ENCODE measurements around the gene NELFB.

The NELFB gene

DNA sequence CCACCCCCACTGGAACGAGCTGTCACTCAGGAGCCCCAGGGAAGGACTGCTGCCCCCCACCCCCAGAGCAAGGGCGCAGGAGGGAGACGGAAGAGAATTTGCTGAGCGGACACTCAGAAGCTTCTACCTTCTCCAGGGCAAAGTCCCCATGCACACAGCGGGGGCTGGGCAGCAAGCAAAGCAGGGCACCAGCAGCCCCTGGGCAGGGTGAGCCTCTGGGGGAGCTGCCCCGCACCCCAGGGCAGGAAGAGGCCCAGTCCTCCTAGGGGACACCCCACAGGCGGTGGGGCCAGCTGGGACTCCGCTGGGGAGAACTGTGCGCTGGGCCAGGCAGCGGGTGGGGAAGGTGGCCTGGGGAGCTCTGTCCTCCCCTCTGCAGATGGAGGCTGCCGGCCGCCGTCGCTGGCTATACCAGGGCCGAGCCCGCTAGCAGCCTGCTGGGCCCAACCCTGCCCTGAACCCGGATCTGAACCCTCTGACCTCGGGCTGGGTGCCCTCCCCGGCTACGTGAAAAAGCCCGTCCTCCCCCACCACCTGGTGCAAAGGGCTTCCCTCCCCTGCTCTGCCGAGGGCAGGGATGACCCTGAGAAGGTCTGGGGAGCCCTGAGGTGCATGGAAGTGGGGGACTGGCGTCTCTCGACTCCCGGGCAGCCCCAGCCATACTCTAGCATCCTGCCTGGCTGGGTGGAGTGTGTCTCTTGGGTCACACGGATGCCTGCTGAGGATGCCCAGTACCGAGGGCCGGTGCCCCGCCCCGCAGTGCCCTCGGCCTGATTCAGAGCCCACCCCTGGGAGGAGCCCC is 25.0 kb upstream of the NELFB start:
- TF ChIP-seq CTCF (IDR thresholded peaks at IDR 0.05; ENCODE audit: insufficient read depth, low read length, missing control alignments), result no peak
- no peak overlapping the region for H3K4me3 ChIP-seq (ENCODE audit: low read depth, low read length)
- ChIA-PET POLR2A (interaction anchor here (0.9 to 1.5 kb wide), 2 partner anchors 10 to 11 kb away, joined by 4 to 8 read pairs; partner anchors contain the start of gene TUBB4B), CTCF (interaction anchor here (0.8 to 4.4 kb wide), 7 partner anchors 7 to 183 kb away, joined by 3 to 28 read pairs (median 3); no protein-coding TSS in a partner anchor)
- DNase-seq (ENCODE audit: low read depth, low spot score), result no peak

- ChIA-PET CTCF (interaction anchor here (0.8 to 1.5 kb wide), 3 partner anchors 9 to 184 kb away, joined by 3 to 5 read pairs (median 3); no protein-coding TSS in a partner anchor), POLR2A (interaction anchor here (1.5 kb wide), 1 partner anchor 10 kb away, joined by 8 read pairs; the partner anchor contains the start of gene TUBB4B)
- no peak for DNase-seq (ENCODE audit: low read depth, low spot score)
- no peak within 1 kb of the TSS for H3K4me3 ChIP-seq (ENCODE audit: low read depth, low read length)
- TF ChIP-seq CTCF (IDR thresholded peaks at IDR 0.05; ENCODE audit: insufficient read depth, low read length, missing control alignments), result no peak
Observed at GRCh38 chr9:137230705-137231371, 24.3 kb upstream of the NELFB start, which contains the start of gene SLC34A3. TSS of gene SLC34A3 (plus strand) at chr9:137230901. CDS start at chr9:137231703, 802 bp downstream.

- TF ChIP-seq CTCF (IDR thresholded peaks at IDR 0.05; ENCODE audit: insufficient read depth, low read length, missing control alignments), result no peak
- CTCF ChIA-PET, result interaction anchor here (0.8 to 1.5 kb wide), 3 partner anchors 9 to 185 kb away, joined by 3 to 5 read pairs (median 3); no protein-coding TSS in a partner anchor
- no peak for DNase-seq (ENCODE audit: low read depth, low spot score)
- POLR2A ChIA-PET, result interaction anchor here (1.5 kb wide), 1 partner anchor 9 kb away, joined by 8 read pairs; the partner anchor contains the start of gene TUBB4B
- no peak overlapping the region for H3K4me3 ChIP-seq (ENCODE audit: low read depth, low read length)
Observed at GRCh38 chr9:137231372-137232039, 23.6 kb upstream of the NELFB start.

DNA sequence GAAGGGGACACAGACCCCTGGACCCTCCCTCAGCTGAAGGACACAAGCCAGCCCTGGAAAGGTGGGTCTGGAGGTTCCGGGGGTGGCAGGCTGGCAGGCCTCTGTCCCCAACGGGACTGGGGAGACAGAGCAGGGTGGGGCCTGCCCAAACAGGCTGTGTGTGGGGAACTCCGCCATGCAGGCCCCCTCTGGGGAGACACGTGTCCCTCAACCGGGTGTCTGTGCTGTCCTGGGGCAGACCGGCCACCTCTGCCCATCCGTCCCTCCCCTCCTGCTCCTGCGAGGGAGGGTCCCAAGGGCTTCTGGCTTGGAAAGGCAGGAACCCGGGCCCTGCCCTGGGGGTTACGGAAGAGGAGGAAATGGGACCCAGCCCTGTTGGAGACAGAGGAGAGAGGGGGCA is 23.0 kb upstream of the NELFB start:
- TF ChIP-seq CTCF (IDR thresholded peaks at IDR 0.05; ENCODE audit: insufficient read depth, low read length, missing control alignments), result no peak
- DNase-seq (ENCODE audit: low read depth, low spot score), result no peak
- H3K4me3 ChIP-seq (ENCODE audit: low read depth, low read length), result no peak overlapping the region
- ChIA-PET POLR2A (no interaction called here), CTCF (interaction anchor here (1.5 kb wide), 1 partner anchor 185 kb away, joined by 3 read pairs; no protein-coding TSS in a partner anchor)

DNA sequence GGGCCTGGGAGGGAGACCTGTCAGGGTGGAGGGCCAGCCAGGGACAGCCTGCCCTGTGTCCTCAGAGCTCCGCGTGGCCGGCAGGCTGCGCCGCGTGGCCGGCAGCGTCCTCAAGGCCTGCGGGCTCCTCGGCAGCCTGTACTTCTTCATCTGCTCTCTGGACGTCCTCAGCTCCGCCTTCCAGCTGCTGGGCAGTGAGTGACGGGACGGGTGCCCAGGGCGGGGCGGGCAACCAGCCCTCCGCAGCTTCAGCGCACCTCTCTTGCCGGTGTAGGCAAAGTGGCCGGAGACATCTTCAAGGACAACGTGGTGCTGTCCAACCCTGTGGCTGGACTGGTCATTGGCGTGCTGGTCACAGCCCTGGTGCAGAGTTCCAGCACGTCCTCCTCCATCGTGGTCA is 22.6 kb upstream of the NELFB start:
- DNase-seq (ENCODE audit: low read depth, low spot score), result no peak
- ChIA-PET CTCF (interaction anchor here (1.5 kb wide), 1 partner anchor 186 kb away, joined by 3 read pairs; no protein-coding TSS in a partner anchor), POLR2A (interaction anchor here (0.6 kb wide), 1 partner anchor 174 kb away, joined by 3 read pairs; no protein-coding TSS in a partner anchor)
- H3K4me3 ChIP-seq (ENCODE audit: low read depth, low read length), result no peak overlapping the region
- TF ChIP-seq CTCF (IDR thresholded peaks at IDR 0.05; ENCODE audit: insufficient read depth, low read length, missing control alignments), result no peak

All from AG04449 (cell line).